Measurements from ENCODE around the gene TOX2.

TOX2 gene

GRCh38 chr20:43940518-43941225, 26.0 kb downstream of the TOX2 start:
- FAIRE-seq = no peak

DNA sequence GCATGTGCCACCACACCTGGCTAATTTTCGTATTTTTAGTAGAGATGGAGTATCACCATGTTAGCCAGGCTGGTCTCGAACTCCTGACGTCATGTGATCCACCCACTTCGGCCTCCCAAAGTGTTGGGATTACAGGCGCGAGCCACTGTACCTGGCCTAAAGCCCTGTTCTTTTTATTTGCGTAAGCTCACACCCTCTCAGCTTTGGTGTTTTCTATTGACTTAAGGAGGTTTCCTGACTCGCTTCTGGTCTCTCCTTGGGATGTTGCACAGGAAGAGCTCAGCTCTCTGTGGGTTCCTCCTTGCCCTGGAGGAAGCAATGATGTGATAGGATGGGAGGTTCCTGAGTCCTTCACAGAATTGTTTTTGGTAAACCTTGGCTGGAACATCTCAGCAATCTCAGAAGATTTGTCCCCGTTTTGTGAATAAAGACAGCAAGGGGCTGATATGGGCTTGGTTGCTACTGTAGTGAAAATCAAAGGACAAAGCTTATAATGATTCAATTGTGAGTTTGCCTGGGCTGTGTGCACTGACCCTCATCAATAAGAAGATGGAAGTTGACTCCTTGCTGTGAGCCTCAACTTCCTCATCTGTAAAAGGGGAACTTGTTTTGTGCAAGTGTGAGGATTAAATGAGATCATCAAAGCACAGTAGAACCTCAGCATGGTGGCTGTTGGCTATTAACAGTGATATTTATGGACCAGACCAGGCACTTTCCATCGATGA, 27.0 kb downstream of the TOX2 start:
- no peak for FAIRE-seq

GRCh38 chr20:43942201-43942590, 27.5 kb downstream of the TOX2 start:
- FAIRE-seq = no peak

- FAIRE-seq = no peak
Measured at GRCh38 chr20:43942667-43943285, 28.1 kb downstream of the TOX2 start.

- FAIRE-seq = no peak
Measured at GRCh38 chr20:43943725-43944124, 29.1 kb downstream of the TOX2 start.

DNA sequence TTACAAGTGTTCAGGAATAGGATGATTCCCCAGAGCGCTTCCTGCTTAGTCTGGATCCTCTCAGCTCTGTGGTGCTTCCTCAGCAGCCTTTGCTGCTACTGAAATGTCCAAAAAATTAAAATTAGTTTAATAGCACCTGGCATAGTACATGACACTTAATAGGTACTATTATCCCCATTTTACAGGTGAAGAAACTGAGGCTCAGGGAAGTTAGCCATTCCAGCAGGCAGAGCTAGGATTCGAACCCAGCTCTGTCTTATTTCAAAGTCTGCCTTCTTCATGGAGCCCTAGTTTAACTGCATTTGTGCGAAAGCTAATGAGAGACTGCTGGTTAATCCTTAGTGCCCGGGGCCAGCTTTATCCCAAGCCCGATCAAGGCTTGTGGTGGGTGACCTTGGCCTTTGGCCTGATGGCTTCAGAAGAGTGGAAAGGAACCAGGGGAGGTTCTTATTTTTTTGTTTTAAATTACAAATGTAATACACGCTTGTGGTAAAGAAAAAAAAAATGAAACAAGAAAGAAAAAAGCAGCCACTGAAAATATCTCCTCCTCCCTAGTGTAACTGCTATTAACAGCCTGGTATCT, 30.1 kb downstream of the TOX2 start:
- no peak for FAIRE-seq

GRCh38 chr20:43945391-43946205, 30.9 kb downstream of the TOX2 start:
- FAIRE-seq = no peak

- FAIRE-seq = no peak
Measured at GRCh38 chr20:43946206-43946491, 31.5 kb downstream of the TOX2 start.

DNA sequence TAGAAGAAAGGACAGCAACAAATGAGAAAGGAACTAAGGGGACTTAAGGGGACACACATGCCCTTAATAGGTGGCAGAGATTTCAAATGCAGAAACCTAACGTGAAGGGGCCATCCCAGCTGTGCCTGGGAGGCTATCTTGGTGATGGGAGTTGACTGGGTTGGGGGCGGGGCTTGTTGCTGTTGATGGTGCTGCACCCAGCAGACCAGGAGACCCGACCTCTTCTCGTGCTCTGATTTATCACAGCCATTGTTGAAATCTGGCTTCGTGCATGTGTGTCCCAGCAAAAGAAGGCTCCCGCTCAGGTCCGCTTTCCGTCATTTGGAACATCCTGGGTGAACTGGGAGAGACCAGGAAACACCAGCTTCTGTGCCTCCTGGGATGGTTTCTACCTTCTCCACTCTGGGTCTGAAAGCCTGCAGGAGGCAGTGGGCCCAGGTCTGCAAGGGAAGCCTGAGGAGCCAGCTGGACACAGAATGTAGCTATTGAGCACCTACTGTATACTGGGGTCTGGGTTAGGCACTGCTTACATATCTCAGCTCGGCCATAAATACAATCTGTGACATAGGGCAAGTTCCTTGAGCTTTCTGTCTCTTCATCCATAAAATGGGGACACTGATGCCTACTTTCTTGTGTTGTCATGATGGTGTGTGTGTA, 32.1 kb downstream of the TOX2 start:
- FAIRE-seq = no peak

DNA sequence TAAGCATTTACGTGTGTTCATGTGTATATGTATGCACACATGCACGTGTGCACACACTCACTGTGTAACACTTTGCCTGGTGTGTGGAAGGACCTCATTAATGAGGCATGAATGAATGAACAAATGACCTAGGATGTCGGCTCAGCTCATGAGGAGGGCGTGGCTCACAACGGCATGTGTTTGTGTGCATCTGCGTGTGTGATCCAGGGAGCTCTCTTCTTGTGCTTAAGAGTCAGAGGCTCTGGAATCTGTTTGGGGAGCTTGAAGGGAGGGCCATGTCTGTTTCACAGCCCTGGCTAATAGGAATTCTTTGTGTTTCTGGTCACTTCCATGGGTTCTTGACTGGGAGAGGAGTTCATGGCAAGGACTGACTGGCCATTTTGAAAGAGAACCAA, 32.7 kb downstream of the TOX2 start:
- FAIRE-seq = no peak

- no peak for FAIRE-seq
Measured at GRCh38 chr20:43948455-43948854, 33.8 kb downstream of the TOX2 start.

GRCh38 chr20:43949248-43949647, 34.6 kb downstream of the TOX2 start:
- FAIRE-seq = no peak

DNA sequence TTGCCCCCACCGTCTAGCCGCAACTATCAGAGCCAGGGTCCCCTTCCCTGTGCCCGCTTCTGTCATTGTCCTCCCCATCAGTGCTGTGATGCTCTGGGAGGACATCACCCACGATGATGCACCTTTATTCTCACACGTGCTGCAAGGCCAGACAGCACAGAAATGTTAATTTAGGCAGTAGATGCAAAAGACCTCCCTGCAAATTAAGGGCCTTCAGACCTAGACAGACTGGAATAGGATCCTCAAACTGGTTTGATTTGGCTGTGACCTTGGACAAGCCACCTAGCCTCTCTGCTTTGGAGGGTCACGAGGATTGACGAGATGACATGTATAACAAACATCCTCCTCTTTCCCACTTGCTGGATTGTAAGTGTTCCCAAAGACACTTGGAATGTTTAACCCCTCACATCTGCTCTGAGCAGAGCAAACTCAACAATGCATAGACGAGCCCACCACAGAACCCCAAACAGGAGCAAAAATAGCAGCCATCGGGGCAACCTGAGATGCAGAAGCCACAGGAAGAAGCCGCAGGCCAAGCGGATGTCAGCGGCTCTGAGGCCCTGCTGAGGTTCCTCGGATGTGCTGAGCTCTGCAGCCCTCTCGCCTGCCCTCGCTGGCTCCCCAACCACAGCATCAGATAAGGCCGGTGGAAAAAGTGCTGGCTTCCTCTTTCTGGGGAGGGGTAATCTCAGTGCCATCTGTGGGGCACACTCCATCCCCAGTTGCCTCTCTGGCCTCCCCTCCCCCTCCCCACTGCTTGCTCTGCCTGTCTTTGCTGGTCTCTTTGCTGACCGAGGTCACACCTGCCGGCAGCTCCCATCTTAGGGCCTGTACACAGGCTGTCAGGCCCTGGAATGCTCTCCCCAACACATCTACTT, 35.3 kb downstream of the TOX2 start:
- FAIRE-seq = no peak

DNA sequence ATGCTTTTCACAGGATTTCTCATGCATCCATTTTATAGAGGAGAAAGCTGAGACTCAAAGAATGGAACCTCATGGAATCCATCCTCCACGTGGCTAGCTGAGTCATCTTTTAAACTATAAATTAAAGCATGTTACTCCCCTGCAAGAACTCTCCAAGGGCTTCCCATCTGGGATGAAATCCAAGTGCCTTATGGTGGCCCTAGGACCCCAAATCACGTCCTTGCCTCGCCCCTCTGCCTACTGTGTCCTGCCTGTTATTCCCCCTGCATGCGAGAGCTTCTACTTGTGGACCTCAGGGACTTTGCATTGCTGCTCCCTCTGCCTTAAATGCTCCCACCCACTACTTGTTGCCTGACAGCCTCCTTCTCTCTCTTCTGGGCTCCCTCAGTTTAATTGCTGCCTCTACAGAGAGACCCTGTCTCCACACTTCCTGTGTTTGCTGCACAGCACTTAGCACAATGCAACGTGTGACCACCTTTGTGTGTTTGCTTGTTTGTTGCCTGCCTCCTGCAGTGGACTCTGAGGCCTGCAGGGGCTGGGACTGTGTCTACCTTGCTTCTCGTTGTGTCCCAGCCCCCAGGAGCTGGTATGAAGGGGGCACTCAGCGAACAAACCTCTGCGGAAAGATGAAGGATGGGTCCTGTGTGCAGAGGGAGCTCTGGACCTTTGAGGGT, 39.4 kb downstream of the TOX2 start:
- no peak for FAIRE-seq

DNA sequence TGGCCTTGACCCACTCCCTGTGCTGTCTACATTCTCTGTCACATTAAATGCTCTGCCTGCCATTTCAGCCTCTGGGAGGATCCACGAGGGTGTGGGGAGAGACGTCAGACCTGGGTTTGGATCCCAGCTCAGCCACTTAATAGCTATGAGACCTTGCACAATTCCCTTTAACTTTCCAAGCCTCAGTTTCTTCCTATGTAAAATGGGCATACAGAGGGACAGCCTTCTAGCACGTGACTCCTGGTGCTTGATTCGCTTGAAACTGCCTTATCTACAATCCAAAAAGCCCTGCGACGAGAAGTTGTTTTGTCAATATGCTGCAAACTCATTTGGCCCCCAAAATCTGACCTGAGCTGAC, 40.0 kb downstream of the TOX2 start:
- FAIRE-seq = no peak

- no peak for FAIRE-seq
Measured at GRCh38 chr20:43955062-43955749, 40.6 kb downstream of the TOX2 start.

GRCh38 chr20:43955750-43956191, 41.1 kb downstream of the TOX2 start:
- FAIRE-seq = no peak

- no peak for FAIRE-seq
Measured at GRCh38 chr20:43957392-43957791, 42.7 kb downstream of the TOX2 start.

DNA sequence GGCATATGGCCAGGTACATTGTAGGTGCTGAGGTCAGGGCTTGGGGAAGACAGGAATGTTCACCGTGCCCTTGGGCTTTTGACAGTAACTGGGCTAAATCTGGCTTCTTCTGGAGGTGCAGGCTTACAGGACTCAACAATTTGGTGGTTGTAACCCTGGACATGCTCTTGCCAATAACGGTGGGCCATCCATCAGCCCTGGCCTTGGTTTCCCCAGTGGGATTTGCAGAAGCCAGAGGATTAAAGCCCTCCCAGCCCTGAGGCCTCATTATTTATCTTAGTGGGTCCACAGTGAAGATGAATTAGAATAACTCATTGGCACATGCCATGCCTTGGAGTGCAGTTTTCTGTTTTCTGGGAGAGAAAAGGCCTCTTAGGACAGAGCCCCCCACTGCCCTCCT, 44.0 kb downstream of the TOX2 start:
- no peak for FAIRE-seq

Data from A204.1 (cell line).